ENCODE results near the gene ATP6V1G2. TPM values are rescaled to one million over a fixed set of nuclear protein-coding genes. Genes with fewer than 3 reads are reported as not detected.
A peak's percentile ranks its signal among the peaks of the same experiment; 100 is the strongest.
"Not testable (repeated sequence)": the region's sequence is repeated elsewhere in the genome, so short reads cannot be mapped to it uniquely, and the experiment has no call there.

The ATP6V1G2 gene
- total RNA-seq, 6 experiments from 2014 or later: 2.9 to 4.1 (median 3.2) TPM

DNA sequence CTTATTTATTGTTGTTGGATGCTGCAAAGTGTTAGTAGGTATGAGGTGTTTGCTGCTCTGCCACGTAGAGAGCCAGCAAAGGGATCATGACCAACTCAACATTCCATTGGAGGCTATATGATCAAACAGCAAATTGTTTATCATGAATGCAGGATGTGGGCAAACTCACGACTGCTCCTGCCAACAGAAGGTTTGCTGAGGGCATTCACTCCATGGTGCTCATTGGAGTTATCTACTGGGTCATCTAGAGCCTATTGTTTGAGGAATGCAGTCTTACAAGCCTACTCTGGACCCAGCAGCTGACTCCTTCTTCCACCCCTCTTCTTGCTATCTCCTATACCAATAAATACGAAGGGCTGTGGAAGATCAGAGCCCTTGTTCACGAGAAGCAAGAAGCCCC, 36.4 kb downstream of the ATP6V1G2 start:
- H3K27ac Mint-ChIP-seq: peak overlapping the region; percentile 46

GRCh38 chr6:31509036-31509435, 37.4 kb downstream of the ATP6V1G2 start:
- not testable (repeated sequence) for H3K27me3 Mint-ChIP-seq (ENCODE audit: insufficient read depth); H3K4me3 Mint-ChIP-seq; DNase-seq; H3K9me3 Mint-ChIP-seq
- Mint-ChIP-seq H3K27ac (peak overlapping the region; percentile 46; the same call in 1 of the 2 replicates), H3K36me3 (ENCODE audit: low read depth) (peaks cover 32% of the 10 kb centered on the region), H3K4me1 (ENCODE audit: low read depth) (peaks cover 26% of the 10 kb centered on the region)

More for the DNA sequence above, 36.4 kb downstream of the ATP6V1G2 start:
- Mint-ChIP-seq H3K27me3 (ENCODE audit: insufficient read depth) (peaks cover 2% of the 10 kb centered on the region; the same call in 1 of the 2 replicates), H3K4me3 (no peak overlapping the region), H3K4me1 (ENCODE audit: low read depth) (peaks cover 30% of the 10 kb centered on the region), H3K36me3 (ENCODE audit: low read depth) (peaks cover 30% of the 10 kb centered on the region), H3K9me3 (no peaks in the 10 kb centered on the region)
- no peak for DNase-seq
- TF ChIP-seq, protein P1, sequence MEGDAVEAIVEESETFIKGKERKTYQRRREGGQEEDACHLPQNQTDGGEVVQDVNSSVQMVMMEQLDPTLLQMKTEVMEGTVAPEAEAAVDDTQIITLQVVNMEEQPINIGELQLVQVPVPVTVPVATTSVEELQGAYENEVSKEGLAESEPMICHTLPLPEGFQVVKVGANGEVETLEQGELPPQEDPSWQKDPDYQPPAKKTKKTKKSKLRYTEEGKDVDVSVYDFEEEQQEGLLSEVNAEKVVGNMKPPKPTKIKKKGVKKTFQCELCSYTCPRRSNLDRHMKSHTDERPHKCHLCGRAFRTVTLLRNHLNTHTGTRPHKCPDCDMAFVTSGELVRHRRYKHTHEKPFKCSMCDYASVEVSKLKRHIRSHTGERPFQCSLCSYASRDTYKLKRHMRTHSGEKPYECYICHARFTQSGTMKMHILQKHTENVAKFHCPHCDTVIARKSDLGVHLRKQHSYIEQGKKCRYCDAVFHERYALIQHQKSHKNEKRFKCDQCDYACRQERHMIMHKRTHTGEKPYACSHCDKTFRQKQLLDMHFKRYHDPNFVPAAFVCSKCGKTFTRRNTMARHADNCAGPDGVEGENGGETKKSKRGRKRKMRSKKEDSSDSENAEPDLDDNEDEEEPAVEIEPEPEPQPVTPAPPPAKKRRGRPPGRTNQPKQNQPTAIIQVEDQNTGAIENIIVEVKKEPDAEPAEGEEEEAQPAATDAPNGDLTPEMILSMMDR (IDR thresholded peaks at IDR 0.05): no peak

- no peaks in the 10 kb centered on the region for H3K9me3 Mint-ChIP-seq
- TF ChIP-seq, protein P1 (IDR thresholded peaks at IDR 0.05): no peak
- peaks cover 13% of the 10 kb centered on the region; the same call in 1 of the 2 replicates for H3K36me3 Mint-ChIP-seq (ENCODE audit: low read depth)
- H3K4me1 Mint-ChIP-seq (ENCODE audit: low read depth): peaks cover 29% of the 10 kb centered on the region
- no peak for DNase-seq
- H3K27me3 Mint-ChIP-seq (ENCODE audit: insufficient read depth): no peaks in the 10 kb centered on the region; the same call in 1 of the 2 replicates
- H3K4me3 Mint-ChIP-seq: no peak overlapping the region
- H3K27ac Mint-ChIP-seq: no peak overlapping the region
Observed at GRCh38 chr6:31502586-31502985, 43.8 kb downstream of the ATP6V1G2 start.

DNA sequence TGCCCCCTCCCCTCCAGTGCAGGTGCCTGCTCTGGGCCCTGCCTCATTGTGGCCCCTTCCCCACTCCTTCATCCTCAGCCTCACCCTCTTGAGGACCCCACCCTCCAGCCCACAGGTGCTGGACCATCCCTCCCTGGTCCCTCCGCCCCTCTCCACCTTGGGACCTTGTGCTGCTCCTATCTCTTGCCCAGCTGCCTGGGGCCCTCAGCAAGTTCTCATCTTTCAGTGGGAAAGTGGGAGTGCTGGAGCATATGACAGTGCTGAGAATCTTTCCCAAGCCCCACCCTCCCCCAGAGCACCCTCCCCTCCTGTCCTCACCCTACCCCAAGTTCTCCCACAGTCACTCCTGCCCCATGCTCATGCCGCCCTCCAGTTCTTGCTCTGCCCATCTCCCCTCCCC, 46.8 kb downstream of the ATP6V1G2 start:
- H3K9me3 Mint-ChIP-seq: not testable (repeated sequence)
- H3K4me1 Mint-ChIP-seq (ENCODE audit: low read depth): peaks cover 54% of the 10 kb centered on the region

DNA sequence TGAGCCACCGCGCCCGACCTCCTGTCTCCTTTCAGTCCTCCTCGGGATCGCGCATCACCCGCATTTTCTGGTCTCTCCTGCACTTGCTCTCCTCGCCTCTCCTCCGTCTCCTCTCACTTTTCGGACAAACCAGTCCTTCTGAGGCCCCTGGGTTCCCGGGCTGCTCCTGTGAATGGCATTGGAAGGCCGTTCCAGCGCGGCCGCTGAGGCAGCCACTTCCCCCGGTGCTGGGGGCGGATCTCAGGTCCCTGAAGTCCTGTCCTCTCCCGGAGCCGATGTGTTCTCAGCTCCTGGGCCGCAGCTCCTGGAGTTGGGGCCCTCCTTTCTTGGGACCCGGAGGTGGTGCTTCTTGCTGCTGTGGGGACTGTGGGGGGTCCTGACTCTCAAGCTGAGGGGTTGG, 47.7 kb downstream of the ATP6V1G2 start:
- Mint-ChIP-seq H3K27me3 (ENCODE audit: insufficient read depth) (peaks cover 2% of the 10 kb centered on the region), H3K9me3 (no peaks in the 10 kb centered on the region), H3K27ac (peak overlapping the region; percentile 67), H3K4me1 (ENCODE audit: low read depth) (peaks cover 56% of the 10 kb centered on the region), H3K36me3 (ENCODE audit: low read depth) (peaks cover 4% of the 10 kb centered on the region; the same call in 1 of the 2 replicates), H3K4me3 (peak overlapping the region; percentile 92)
- no peak for DNase-seq
- TF ChIP-seq, protein P1 (IDR thresholded peaks at IDR 0.05): no peak

More for the DNA sequence above, 46.8 kb downstream of the ATP6V1G2 start:
- not testable (repeated sequence) for H3K27ac Mint-ChIP-seq; H3K27me3 Mint-ChIP-seq (ENCODE audit: insufficient read depth); H3K36me3 Mint-ChIP-seq (ENCODE audit: low read depth); H3K4me3 Mint-ChIP-seq; DNase-seq

- peak; percentile 74 for DNase-seq
Observed at GRCh38 chr6:31497531-31498476, 48.6 kb downstream of the ATP6V1G2 start, which contains the start of gene MICB. Gene MICB, plus strand, starts transcription at chr6:31498145. Its CDS starts 49 bp downstream, at chr6:31498194.

GRCh38 chr6:31496826-31497225, 49.6 kb downstream of the ATP6V1G2 start:
- H3K27ac Mint-ChIP-seq: peak overlapping the region; percentile 89

More at GRCh38 chr6:31497531-31498476, 48.6 kb downstream of the ATP6V1G2 start, which contains the start of gene MICB:
- H3K27me3 Mint-ChIP-seq (ENCODE audit: insufficient read depth): peaks cover 2% of the 10 kb centered on the region
- H3K36me3 Mint-ChIP-seq (ENCODE audit: low read depth): peaks cover 4% of the 10 kb centered on the region; the same call in 1 of the 2 replicates
- TF ChIP-seq, protein P1 (IDR thresholded peaks at IDR 0.05): peak; percentile 22
- H3K27ac Mint-ChIP-seq: peak within 1 kb of the TSS; percentile 89
- no peaks in the 10 kb centered on the region for H3K9me3 Mint-ChIP-seq
- peak within 1 kb of the TSS; percentile 92 for H3K4me3 Mint-ChIP-seq
- peaks cover 59% of the 10 kb centered on the region for H3K4me1 Mint-ChIP-seq (ENCODE audit: low read depth)

More at GRCh38 chr6:31496826-31497225, 49.6 kb downstream of the ATP6V1G2 start:
- not testable (repeated sequence) for DNase-seq; H3K36me3 Mint-ChIP-seq (ENCODE audit: low read depth); H3K27me3 Mint-ChIP-seq (ENCODE audit: insufficient read depth); H3K9me3 Mint-ChIP-seq
- Mint-ChIP-seq H3K4me3 (peak overlapping the region; percentile 92), H3K4me1 (ENCODE audit: low read depth) (peaks cover 58% of the 10 kb centered on the region)
